HCT116 (cell line): ENCODE results near the gene OTOG. TPM values are rescaled to one million over a fixed set of nuclear protein-coding genes. Genes with fewer than 3 reads are reported as not detected.

Source experiments
- ATAC-seq: fragments of 200-7000 bp; cut with Tn5 transposase; 2 replicates; pipeline ENCODE4 v1.9.1; 2020; ENCODE audit warnings: mild to moderate bottlenecking, moderate library complexity
- BruUV-seq: library from RNA; stranded (reverse); fragments of 400-500 nt; replicated peaks from 2 replicates; lab custom pipeline; 2021; lab: Mats Ljungman, UMichigan
- CTCF ChIA-PET: fragments of 300-600 bp; sonication (Branson Sonifier 250); formaldehyde crosslinking; loops from one replicate; lab custom pipeline; 2021; ENCODE audit warnings: antibody characterized with exemption; lab: Charles Lee
- POLR2A ChIA-PET: fragments of 300-600, 350-600 bp; sonication (Branson Sonifier 250); formaldehyde crosslinking; loops from one replicate; lab custom pipeline; 2021; ENCODE audit warnings: antibody characterized with exemption; lab: Charles Lee
- RAD21 ChIA-PET, 2 experiments: fragments of 300-600 bp; sonication (Branson Sonifier 250); formaldehyde crosslinking; loops; one replicate each; lab custom pipeline; 2023; ENCODE audit warnings: low total read pairs in 2 of 2; ENCODE audit not compliant: uncharacterized antibody in 2 of 2, unreplicated experiment in 2 of 2, low non-redundant PET in 1 of 2; lab: Charles Lee
- DNase-seq: peaks from one replicate; pipeline ENCODE4 v3.0.0-alpha.2; 2010; ENCODE audit warnings: low read depth, low spot score
- H2AFZ ChIP-seq: fragments of 200-600 bp; shearing (Covaris generic), sonication (generic); 2 replicates; pipeline ENCODE4 v1.6.1; 2017; ENCODE audit warnings: low read depth, mixed run types, mixed read lengths, antibody characterized with exemption, low read length; ENCODE audit not compliant: poor library complexity, severe bottlenecking
- H3K27ac ChIP-seq: 2 replicates; pipeline ENCODE4 v1.5.1; 2012; ENCODE audit warnings: low read depth, low read length
- H3K27me3 ChIP-seq: fragments of 200-600 bp; sonication (generic); 2 replicates; pipeline ENCODE4 v1.6.1; 2016; ENCODE audit warnings: mixed run types, low read length, mixed read lengths; ENCODE audit not compliant: insufficient read depth
- H3K36me3 ChIP-seq, 2 experiments: fragments of 200-500 bp in 1 of 2; fragments of 200-600 bp in 1 of 2; sonication (Bioruptor generic) in 1 of 2; sonication (generic) in 1 of 2; 2 replicates each; pipeline versions ENCODE4 v1.5.1 to v1.6.1; 2014 to 2016; ENCODE audit warnings: low read length in 2 of 2, inconsistent platforms in 1 of 2, mixed read lengths in 1 of 2, mixed run types in 1 of 2; ENCODE audit not compliant: insufficient read depth in 2 of 2, control insufficient read depth in 1 of 2
- H3K4me1 ChIP-seq, 2 experiments: fragments of 200-600 bp in 1 of 2; sonication (generic) in 1 of 2; 2 replicates each; pipeline versions ENCODE4 v1.5.1 to v1.6.1; 2012 to 2017; ENCODE audit warnings: low read length in 2 of 2, inconsistent platforms in 1 of 2, mild to moderate bottlenecking in 1 of 2, mixed read lengths in 1 of 2, mixed run types in 1 of 2, moderate library complexity in 1 of 2; ENCODE audit not compliant: insufficient read depth in 2 of 2, control insufficient read depth in 1 of 2
- H3K4me2 ChIP-seq: fragments of 200-600 bp; sonication (generic); 2 replicates; pipeline ENCODE4 v1.6.1; 2017; ENCODE audit warnings: mixed run types, low read length, mixed read lengths
- H3K4me3 ChIP-seq, 2 experiments: fragments of 200-600 bp in 1 of 2; sonication (generic) in 1 of 2; replicated peaks in 1 of 2; 2 replicates each; pipeline ENCODE4 v1.5.1; 2011 to 2016; ENCODE audit warnings: low read length in 2 of 2, control low read depth in 1 of 2, low read depth in 1 of 2, mild to moderate bottlenecking in 1 of 2, mixed read lengths in 1 of 2, mixed run types in 1 of 2
- H3K79me2 ChIP-seq: fragments of 200-600 bp; sonication (generic); 2 replicates; pipeline ENCODE4 v1.6.1; 2017; ENCODE audit warnings: mild to moderate bottlenecking, mixed run types, low read length, moderate library complexity, mixed read lengths; ENCODE audit not compliant: insufficient read depth
- H3K9ac ChIP-seq: fragments of 200-600 bp; sonication (generic); 2 replicates; pipeline ENCODE4 v1.6.1; 2016; ENCODE audit warnings: low read length, mixed read lengths
- H3K9me2 ChIP-seq: fragments of 200-600 bp; sonication (generic), shearing (Covaris generic); 2 replicates; pipeline ENCODE4 v1.6.1; 2017; ENCODE audit warnings: mixed run types, mild to moderate bottlenecking, moderate library complexity; ENCODE audit not compliant: insufficient read depth
- H3K9me3 ChIP-seq, 2 experiments: fragments of 200-500 bp in 1 of 2; fragments of 200-600 bp in 1 of 2; sonication (Bioruptor generic) in 1 of 2; sonication (generic) in 1 of 2; 2 replicates each; pipeline ENCODE4 v1.6.1; 2014 to 2017; ENCODE audit warnings: low read length in 2 of 2, mixed read lengths in 2 of 2, inconsistent platforms in 1 of 2, low read depth in 1 of 2, mild to moderate bottlenecking in 1 of 2, mixed run types in 1 of 2, moderate library complexity in 1 of 2; ENCODE audit not compliant: control insufficient read depth in 1 of 2, insufficient read depth in 1 of 2
- H4K20me1 ChIP-seq: fragments of 200-600 bp; sonication (generic), shearing (Covaris generic); 2 replicates; pipeline ENCODE4 v1.6.1; 2017; ENCODE audit warnings: mixed run types, mild to moderate bottlenecking, moderate library complexity; ENCODE audit not compliant: insufficient read depth
- ATF3 ChIP-seq: IDR thresholded peaks from 2 replicates; pipeline ENCODE4 v1.6.1; 2012
- CBX3 ChIP-seq: IDR thresholded peaks from 2 replicates; pipeline ENCODE4 v1.6.1; 2012; ENCODE audit warnings: low read depth
- CEBPB ChIP-seq: IDR thresholded peaks from 2 replicates; pipeline ENCODE4 v1.6.1; 2012; ENCODE audit warnings: low read depth
- CTCF ChIP-seq, 3 experiments: fragments of 200-600 bp in 1 of 3; sonication (generic) in 1 of 3; IDR thresholded peaks in 2 of 3; conservative IDR thresholded peaks in 1 of 3; 2 replicates each; pipeline ENCODE4 v1.5.1; 2012 to 2017; ENCODE audit warnings: low read depth in 2 of 3, low read length in 2 of 3, antibody characterized with exemption in 1 of 3, borderline replicate concordance in 1 of 3, control low read depth in 1 of 3, mild to moderate bottlenecking in 1 of 3, mixed read lengths in 1 of 3, mixed run types in 1 of 3, moderate library complexity in 1 of 3; ENCODE audit not compliant: insufficient read depth in 1 of 3
- EGR1 ChIP-seq: IDR thresholded peaks from 2 replicates; pipeline ENCODE4 v1.6.1; 2012; ENCODE audit warnings: low read depth
- EZH2 ChIP-seq: fragments of 200-600 bp; sonication (generic); IDR thresholded peaks from 2 replicates; pipeline ENCODE4 v1.6.1; 2017; ENCODE audit warnings: antibody characterized with exemption, mixed run types
- POLR2A ChIP-seq: IDR thresholded peaks from 2 replicates; pipeline ENCODE4 v1.7.0; 2011; ENCODE audit warnings: borderline replicate concordance; ENCODE audit not compliant: insufficient read depth, insufficient read length; ENCODE audit errors: extremely low read depth
- RAD21 ChIP-seq: IDR thresholded peaks from 2 replicates; pipeline ENCODE4 v1.6.1; 2012; ENCODE audit warnings: low read depth, mild to moderate bottlenecking
- SIN3A ChIP-seq: IDR thresholded peaks from 2 replicates; pipeline ENCODE4 v1.6.1; 2012; ENCODE audit warnings: low read depth
- SRF ChIP-seq: IDR thresholded peaks from 2 replicates; pipeline ENCODE4 v1.6.1; 2012; ENCODE audit warnings: low read depth
- TCF7L2 ChIP-seq: IDR thresholded peaks from 2 replicates; pipeline ENCODE4 v1.7.0; 2011; ENCODE audit warnings: borderline replicate concordance, inconsistent platforms; ENCODE audit not compliant: insufficient read depth, insufficient read length; ENCODE audit errors: extremely low read depth
- ZFX ChIP-seq: fragments of 450-650 bp; IDR thresholded peaks from 2 replicates; pipeline ENCODE4 v1.6.1; 2017
- intact Hi-C: fragments of 100-400 bp; cut with micrococcal nuclease; formaldehyde crosslinking; loops from 2 replicates; pipeline ENCODE4 v1.10.0; 2022
- total RNA-seq: library from RNA; stranded (reverse); gene quantifications from one replicate; pipeline ENCODE4 v1.2.1, GENCODE V29; 2021; ENCODE audit not compliant: unreplicated experiment

OTOG gene
- total RNA-seq, 1 experiment from 2014 or later, result 0.07 TPM

GRCh38 chr11:17695454-17696441 lies 148.7 kb downstream of the OTOG start:
- intact Hi-C loops, result no loop called here
- no peak for DNase-seq
- H3K9me2 ChIP-seq, result no peaks in the 10 kb centered on the region
- no peaks in the 10 kb centered on the region for H3K27me3 ChIP-seq
- H3K27ac ChIP-seq, result no peak overlapping the region
- RAD21 ChIA-PET, result no interaction called here
- no peaks in the 10 kb centered on the region for H3K79me2 ChIP-seq
- H2AFZ ChIP-seq, result no peak overlapping the region
- peaks cover 0 to 6% of the 10 kb centered on the region in 2 experiments; a peak in 1 of 4 replicates for H3K4me1 ChIP-seq
- H3K4me2 ChIP-seq, result no peak overlapping the region
- H4K20me1 ChIP-seq, result no peaks in the 10 kb centered on the region
- BruUV-seq, result no TSS peak
- no peak for TF ChIP-seq CBX3
- no peak for TF ChIP-seq ZFX
- no peak for TF ChIP-seq TCF7L2
- no peak for TF ChIP-seq CTCF (IDR thresholded peaks at IDR 0.05 in 2 of 3, conservative IDR thresholded peaks at IDR 0.05 in 1 of 3; ENCODE audit: borderline replicate concordance in 1 of 3, insufficient read depth in 1 of 3, low read depth in 2 of 3, low read length in 2 of 3)
- no peak for TF ChIP-seq RAD21
- no peak for TF ChIP-seq CEBPB
- TF ChIP-seq EZH2, result no peak
- TF ChIP-seq EGR1, result no peak
- no peak for TF ChIP-seq SIN3A
- no peak for TF ChIP-seq ATF3
- TF ChIP-seq POLR2A, result no peak
- TF ChIP-seq SRF, result no peak
- H3K36me3 ChIP-seq, result no peaks in the 10 kb centered on the region
- ATAC-seq, result no peak
- CTCF ChIA-PET, result no interaction called here
- no peak overlapping the region for H3K4me3 ChIP-seq
- POLR2A ChIA-PET, result no interaction called here
- no peaks in the 10 kb centered on the region for H3K9me3 ChIP-seq
- H3K9ac ChIP-seq, result no peak overlapping the region
